Measurements from ENCODE around the gene CYP20A1.
"Not testable (repeated sequence)": the region's sequence is repeated elsewhere in the genome, so short reads cannot be mapped to it uniquely, and the experiment has no call there.

Gene CYP20A1

DNA sequence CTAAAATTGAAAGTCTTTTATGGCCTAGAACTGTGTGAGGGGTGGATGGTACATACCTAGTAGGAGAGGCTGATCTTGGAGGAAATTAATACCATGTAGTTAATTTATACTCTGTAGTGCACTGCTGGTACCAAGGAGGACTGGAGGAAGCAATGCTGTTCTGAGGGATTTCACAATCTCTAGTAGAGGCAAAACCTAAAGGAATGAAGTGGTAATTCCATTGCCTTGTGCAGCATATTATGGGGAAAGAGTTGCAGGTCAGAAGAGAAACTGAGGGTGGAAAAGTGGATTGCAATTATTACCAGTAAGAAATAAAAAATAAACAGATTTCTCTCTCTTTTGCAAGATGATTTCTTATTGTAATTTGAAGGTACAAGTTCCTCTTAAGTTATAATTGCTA, 91.6 kb downstream of the CYP20A1 start:
- H3K27ac ChIP-seq: no peak overlapping the region
- TF ChIP-seq ZFX (IDR thresholded peaks at IDR 0.05; ENCODE audit: borderline replicate concordance): no peak
- TF ChIP-seq, protein P1, sequence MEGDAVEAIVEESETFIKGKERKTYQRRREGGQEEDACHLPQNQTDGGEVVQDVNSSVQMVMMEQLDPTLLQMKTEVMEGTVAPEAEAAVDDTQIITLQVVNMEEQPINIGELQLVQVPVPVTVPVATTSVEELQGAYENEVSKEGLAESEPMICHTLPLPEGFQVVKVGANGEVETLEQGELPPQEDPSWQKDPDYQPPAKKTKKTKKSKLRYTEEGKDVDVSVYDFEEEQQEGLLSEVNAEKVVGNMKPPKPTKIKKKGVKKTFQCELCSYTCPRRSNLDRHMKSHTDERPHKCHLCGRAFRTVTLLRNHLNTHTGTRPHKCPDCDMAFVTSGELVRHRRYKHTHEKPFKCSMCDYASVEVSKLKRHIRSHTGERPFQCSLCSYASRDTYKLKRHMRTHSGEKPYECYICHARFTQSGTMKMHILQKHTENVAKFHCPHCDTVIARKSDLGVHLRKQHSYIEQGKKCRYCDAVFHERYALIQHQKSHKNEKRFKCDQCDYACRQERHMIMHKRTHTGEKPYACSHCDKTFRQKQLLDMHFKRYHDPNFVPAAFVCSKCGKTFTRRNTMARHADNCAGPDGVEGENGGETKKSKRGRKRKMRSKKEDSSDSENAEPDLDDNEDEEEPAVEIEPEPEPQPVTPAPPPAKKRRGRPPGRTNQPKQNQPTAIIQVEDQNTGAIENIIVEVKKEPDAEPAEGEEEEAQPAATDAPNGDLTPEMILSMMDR (IDR thresholded peaks at IDR 0.05): no peak

GRCh38 chr2:203338322-203338721, 99.5 kb downstream of the CYP20A1 start:
- TF ChIP-seq, protein P1 (IDR thresholded peaks at IDR 0.05): no peak
- no peak for TF ChIP-seq ZFX (IDR thresholded peaks at IDR 0.05; ENCODE audit: borderline replicate concordance)
- H3K27ac ChIP-seq: no peak overlapping the region

DNA sequence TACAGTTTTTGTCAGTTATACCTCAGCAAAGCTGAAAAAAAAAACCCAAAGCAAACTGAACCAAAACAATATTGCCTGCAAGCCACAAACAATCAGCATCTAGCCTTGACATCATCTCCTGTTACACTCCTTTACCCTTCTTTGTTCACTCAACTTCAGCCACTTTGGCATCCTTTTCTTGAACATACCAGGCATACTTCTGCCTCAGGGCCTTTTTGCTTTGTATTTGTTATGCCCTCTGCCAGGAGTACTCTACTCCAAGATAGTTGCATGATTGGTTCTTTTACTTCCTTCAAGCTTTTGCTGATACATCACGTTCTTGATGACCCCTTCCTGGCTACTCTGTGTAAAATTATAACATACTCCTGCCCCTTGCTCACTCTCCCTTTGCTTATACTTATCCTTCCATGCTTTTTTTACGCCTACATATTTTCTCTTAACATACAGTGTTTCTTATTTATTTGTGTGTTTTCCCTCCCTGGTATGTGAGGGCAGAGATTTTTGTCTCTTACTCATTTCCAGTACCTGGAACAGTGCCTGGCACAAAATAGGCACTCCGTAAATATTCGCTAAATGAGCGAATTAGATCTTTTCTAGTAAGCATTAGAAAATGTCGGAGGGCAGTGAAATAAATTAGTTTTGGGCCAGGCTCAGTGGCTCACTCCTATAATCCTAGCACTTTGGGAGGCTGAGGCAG, 102.1 kb downstream of the CYP20A1 start:
- peak overlapping the region; percentile 35; the same call in 1 of the 2 replicates for H3K27ac ChIP-seq
- TF ChIP-seq, protein P1 (IDR thresholded peaks at IDR 0.05): no peak
- TF ChIP-seq ZFX (IDR thresholded peaks at IDR 0.05; ENCODE audit: borderline replicate concordance): no peak

- TF ChIP-seq, protein P1 (IDR thresholded peaks at IDR 0.05): no peak
- TF ChIP-seq ZFX (IDR thresholded peaks at IDR 0.05; ENCODE audit: borderline replicate concordance): no peak
- no peak overlapping the region for H3K27ac ChIP-seq
Measured at GRCh38 chr2:203341741-203342310, 103.0 kb downstream of the CYP20A1 start.

DNA sequence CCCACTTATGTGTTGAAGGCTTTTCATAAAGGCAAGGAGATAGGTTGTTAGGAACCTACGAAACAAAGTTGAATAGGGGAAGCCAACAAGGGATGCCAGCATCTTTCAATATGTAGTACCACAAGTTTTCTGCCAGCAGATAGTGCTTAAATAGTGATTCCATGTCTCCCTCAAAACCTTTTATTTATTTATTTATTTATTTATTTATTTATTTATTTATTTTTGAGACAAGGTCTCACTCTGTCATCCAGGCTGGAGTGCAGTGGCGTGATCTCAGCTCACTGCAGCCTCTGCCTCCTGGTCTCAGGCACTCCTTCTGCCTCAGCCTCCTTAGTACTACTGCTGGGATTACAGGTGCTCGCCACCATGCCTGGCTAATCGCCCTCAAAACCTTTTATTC, 103.6 kb downstream of the CYP20A1 start:
- not testable (repeated sequence) for H3K27ac ChIP-seq

- no peak for TF ChIP-seq ZFX (IDR thresholded peaks at IDR 0.05; ENCODE audit: borderline replicate concordance)
- TF ChIP-seq, protein P1 (IDR thresholded peaks at IDR 0.05): no peak
- no peak overlapping the region for H3K27ac ChIP-seq
Measured at GRCh38 chr2:203344667-203345066, 105.8 kb downstream of the CYP20A1 start.

GRCh38 chr2:203346612-203347011, 107.8 kb downstream of the CYP20A1 start:
- H3K27ac ChIP-seq: no peak overlapping the region
- TF ChIP-seq ZFX (IDR thresholded peaks at IDR 0.05; ENCODE audit: borderline replicate concordance): no peak
- TF ChIP-seq, protein P1 (IDR thresholded peaks at IDR 0.05): no peak

All from 22Rv1 (cell line).